HG02981 (cell line): ENCODE data around the gene METTL2A.
"Not testable (repeated sequence)": the region's sequence is repeated elsewhere in the genome, so short reads cannot be mapped to it uniquely, and the experiment has no call there.

Experiments used
- ATAC-seq: cut with Tn5 transposase; IDR thresholded peaks from one replicate; pipeline ENCODE4 v1.9.1; 2021; ENCODE audit warnings: mild to moderate bottlenecking, moderate library complexity; ENCODE audit not compliant: unreplicated experiment

The METTL2A gene

DNA sequence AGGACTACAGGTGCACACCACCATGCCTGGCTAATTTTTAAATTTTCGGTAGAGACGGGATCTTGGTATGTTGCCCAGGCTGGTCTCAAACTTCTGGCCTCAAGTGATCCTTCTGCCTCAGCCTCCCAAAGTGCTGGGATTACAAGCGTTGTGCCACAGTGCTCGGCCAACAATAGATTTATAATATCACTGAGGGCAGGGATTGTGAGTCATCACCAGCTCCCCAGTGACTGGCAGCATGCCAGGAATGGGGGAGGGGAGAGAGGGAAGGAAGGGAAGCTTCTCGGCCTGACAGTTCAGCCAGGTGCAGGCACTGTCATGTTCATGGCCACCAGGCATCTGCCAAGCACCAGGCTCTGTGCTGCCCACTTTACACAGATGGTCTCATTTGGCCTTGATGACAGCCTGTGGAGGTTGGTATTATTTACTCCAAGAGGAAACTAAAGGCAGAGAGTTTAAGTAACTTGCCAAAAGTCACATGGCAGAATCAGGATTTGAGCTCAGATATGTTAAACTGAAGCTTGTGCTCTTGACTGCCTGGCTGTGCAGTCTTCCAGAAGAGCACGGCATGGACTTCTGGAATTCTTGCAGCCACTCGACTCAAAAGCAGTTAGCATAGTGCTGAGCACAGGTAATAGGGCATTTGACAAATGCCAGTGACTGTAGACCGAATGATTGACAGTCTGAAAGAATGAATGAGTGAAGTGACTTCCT, 47.1 kb downstream of the METTL2A start:
- not testable (repeated sequence) for ATAC-seq

DNA sequence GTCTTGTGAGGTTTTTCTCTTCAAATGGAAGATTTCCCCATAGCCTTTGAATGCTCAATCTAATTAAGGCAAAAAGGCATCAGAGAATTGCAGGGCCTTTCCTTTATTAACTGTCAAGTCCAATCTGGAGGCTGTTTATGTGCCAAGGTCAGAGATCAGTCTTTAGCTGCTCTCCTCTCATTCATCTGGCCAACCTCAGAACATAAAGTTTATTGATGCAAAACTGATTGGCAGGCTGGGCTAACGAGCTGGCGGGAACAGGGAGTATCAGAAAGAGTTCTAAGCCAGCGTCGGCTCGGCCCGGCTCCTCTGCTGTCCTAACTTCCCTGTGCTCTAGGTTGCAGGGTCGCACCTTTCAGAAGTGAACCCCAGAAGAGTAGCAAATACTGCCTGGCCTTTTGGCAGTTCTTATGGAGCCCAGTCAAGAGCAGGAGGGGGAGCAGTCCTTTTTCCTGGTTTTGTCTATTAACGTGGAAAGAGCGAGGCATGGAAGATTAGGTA, 47.7 kb downstream of the METTL2A start:
- ATAC-seq: not testable (repeated sequence)

DNA sequence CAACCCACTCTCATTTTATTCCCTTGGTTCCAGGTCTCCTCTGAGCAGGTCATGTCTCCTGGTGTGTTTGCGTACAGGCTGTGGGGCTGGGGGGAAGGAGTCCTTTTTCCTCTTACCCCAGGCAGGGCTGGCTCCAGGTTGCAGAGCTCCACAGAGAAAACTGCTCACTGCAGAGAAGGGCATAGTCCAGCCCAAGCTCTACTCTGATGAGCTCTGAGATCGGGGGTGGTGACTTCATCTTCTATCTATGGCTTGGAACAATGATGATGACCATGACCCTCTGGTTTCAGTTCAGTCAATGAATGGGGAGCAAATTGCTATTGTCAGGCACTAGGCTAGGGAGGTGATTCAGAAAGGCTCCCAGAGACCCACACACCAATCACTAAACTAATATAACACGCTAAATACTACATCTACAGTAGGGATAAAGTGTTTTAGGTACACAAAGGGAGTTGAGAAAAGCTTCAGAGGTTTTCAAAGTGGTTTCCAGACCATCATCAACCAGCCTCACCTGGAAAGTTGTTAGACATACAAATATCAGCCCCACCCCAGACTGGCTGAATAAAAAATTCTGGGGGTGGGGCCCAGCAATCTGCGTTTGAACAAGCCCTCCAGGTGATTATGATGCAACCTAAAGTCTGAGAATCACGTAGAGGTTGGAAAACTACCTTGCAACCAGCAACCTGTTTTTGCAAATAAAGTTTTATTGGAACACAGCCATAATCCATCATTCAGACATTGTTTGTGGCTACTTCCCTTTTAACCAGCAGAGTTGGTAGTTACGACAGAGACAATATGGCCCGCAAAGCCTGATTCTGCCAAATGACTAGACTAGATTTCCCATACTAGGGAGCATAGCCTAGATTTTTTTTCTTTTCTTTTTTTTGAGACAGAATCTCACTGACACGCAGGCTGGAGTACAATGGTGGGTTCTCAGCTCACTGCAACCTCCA, 49.6 kb downstream of the METTL2A start:
- not testable (repeated sequence) for ATAC-seq

DNA sequence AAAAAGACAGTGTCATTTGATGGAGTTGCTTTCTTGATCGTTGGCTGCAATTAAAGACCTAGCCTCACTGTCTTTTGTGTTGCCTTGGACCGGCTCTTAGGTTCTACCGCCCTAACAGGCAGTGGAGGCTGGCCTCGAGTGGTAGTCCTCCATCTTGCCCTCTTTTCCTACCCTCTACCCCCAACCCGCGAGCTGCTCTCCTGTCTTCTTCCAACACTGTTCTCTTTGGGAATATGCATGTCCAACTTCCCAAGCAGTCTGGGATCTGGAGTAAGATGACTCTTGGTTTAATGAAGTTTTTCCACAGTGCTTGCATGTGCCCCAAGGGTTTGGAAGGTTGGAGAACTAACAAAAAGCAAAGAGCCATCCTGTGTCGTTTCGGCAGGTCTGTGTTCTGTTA, 53.4 kb downstream of the METTL2A start:
- ATAC-seq: not testable (repeated sequence)

DNA sequence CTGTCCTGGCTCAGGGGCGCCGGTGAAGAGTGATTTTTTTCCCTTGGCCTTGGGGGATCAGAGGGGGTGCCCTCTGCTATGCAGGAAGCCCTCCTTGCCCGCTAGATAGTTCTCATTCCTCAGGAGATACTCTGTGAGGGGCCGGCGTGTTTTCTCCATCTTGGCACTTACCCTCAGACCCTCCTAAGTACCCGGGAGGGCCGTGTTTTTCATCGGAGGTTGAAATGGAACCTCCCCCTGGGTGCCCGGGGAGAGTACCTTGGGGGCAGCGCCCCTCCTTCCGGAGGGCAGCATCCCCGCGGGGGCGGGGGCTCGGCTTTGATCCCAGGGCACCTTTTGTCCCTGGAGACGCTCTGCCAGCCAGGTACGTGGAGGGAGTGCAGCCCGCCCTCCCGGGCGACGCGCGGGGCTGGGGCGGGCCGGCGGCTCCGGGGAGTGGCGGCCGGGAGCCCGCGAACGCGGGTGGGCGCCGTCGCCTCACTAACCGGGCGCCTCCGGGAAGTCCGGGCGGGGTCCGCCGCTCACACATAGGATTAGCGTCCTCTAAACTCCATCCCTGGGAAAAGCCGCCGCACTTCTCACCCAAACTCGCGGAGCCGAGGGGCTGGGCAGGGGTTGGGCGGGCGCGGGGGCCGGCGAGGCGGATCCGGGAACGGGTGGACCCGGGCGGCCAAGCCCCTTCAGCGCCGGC, 54.2 kb downstream of the METTL2A start:
- ATAC-seq: peak; percentile 26

DNA sequence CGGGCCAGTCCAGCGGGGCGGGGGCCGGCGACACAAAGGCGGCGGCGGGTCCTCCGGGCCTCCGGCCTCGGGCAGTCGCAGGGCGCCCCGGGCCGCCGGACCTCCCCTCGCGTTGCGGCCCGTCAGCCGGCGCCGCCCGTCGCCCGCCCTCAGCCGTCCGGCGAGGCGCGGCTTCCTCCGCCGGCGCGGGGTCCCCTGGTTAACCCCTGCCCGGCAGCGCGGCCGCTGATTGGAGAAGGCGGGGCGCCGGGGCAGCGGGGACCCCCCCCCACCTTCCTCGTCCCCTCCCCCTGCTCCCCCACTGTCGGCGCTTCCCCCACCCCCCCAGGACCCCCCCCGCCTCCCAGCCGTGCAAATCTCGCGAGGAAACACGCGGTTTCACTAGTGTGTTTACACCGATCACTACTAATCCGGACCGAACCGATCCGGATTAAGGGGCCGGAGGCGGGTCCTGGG, 54.8 kb downstream of the METTL2A start, which contains the start of gene TLK2:
Gene TLK2 (plus strand): TSS at position 402 of the 456 bp plus-strand sequence. CDS start 2,301 bp downstream, outside the sequence.
- ATAC-seq: peak; percentile 74

DNA sequence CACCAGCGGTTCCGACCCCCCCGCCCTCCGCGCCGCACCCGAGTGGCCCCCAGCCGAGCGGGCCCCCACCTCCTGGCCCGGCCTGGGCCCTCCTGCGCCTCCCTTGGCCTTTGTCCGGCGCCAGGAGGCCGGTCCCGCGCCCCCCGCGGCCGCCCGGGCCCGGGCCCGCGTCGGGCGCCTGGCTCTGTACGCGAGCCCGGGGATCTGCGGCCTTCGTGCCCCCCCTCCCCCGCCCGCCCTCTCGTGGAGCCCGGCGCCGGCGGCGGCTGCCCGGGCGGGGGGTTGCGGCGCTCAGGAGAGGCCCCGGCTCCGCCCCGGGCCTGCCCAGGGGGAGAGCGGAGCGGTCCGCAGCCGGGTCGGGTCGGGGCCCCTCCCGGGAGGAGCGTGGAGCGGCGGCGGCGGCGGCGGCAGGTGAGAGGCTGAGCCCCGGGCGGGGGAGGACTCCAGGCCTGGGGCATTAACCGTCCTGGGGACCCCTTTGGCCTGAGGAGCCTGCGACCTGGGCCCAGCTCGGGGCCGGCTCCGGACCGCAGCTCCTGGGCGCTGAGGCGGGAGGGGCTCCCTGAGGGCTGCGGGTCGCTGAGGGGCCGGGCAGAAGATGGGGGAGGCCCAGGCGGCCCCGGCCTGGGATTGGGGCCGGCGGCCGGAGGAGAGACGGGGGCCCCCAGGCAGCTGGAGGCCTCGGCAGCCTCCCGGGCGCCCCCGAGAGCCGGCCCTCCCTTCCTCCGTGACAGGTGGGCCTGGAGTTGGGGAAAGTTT, 55.4 kb downstream of the METTL2A start:
- peak; percentile 30 for ATAC-seq

DNA sequence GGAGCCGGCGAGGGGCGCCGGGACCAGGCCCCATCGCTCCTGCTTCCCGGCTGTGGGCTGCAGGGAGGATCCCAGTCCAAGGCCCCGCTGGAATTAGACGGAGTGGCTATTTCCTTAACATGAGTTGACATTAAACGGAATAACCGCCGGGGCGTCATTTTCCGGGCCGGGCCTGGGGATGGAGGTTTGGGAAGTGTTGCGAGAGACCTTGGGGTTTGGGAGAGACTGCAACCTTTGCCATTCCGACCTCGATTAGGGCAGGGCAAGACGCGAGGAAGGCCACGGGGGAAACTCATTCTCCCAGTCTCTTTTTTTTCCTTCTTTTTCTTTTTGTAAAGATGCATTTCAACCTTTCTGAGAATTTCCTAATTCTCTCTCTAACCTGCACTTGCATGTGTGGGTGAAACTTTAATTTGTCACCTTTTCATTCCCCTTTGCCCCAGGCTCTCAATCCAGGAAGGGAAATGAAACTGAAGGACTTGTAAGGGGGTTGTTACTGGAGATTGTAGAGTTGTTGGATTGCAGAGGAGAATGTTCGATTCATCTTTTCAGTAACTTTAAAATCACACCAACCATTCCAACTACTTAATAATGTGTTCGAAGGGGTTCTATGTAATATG, 56.1 kb downstream of the METTL2A start:
- ATAC-seq: not testable (repeated sequence)

DNA sequence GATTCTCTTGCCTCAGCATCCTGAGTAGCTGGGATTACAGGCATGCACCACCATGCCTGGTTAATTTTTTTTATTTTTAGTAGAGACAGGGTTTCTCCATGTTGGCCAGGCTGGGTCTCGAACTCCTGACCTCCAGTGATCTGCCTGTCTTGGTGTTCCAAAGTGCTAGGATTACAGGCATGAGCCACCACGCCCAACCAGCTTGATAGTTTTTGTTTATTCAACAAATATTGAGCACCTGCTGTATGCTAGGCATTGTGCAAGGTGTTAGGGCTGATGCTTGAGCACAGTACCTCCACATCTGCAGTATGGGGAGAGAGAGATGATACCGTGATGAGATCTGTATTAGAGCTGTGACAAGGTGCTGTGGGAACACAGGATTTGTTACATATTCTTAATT, 58.9 kb downstream of the METTL2A start:
- ATAC-seq: not testable (repeated sequence)

DNA sequence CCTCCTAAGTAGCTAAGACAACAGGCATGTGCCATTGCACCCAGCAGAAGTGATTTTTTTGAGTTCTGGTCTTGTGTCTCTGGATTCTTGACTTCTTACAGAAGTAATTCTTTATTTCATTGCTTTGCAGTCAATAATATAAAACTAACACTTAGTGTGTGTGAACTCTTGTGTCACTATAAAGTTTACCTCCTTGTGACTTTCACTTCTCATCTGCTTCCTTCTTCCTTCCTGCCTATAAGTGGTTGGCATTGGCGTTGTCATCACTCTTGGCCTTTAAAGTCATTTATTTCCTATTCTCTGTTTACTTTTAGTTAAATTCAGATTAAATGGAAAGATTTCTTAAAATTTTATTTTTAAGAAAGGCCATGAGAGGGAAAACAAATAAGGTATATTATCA, 67.3 kb downstream of the METTL2A start:
- not testable (repeated sequence) for ATAC-seq

DNA sequence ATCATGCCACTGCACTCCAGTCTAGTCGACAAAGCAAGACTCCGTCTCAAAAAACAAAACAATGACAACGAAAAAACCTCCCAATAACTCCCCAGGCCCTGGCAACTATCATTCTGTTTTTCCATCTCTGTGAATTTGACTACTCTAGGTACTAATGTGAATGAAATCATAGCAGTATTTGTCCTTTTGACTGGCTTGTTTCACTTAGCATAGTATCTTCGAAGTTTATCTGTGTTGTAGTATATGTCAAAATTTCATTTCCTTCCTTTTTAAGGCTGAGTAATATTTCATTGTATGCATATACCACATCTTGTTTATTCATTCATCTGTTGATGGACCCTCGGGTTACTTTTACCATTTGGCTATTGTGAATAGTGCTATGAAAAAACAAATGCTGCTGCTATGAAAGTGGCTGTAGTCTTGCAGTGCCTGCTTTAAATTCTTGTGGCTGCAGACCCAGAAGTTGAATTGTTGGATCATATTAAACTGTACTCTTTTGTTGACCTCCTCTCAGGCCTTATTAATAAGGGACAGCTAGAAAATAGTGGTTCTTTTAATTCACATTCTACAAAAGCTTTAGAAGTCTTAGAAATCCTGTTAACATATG, 69.5 kb downstream of the METTL2A start:
- ATAC-seq: not testable (repeated sequence)

DNA sequence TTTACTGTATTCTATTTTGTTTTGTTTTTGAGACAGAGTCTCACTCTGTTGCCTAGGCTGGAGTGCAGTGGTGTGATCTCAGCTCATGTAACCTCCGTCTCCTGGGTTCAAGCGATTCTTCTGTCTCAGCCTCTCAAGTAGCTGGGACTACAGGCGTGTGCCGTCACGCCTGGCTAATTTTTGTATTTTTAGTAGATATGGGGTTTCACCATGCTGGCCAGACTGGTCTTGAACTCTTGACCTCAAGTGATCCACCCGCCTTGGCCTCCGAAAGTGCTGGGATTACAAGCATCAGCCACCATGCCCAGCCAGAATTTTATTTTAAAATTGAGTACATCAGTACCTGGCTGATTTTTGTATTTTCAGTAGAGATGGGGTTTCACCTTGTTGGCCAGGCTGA, 70.4 kb downstream of the METTL2A start:
- not testable (repeated sequence) for ATAC-seq

DNA sequence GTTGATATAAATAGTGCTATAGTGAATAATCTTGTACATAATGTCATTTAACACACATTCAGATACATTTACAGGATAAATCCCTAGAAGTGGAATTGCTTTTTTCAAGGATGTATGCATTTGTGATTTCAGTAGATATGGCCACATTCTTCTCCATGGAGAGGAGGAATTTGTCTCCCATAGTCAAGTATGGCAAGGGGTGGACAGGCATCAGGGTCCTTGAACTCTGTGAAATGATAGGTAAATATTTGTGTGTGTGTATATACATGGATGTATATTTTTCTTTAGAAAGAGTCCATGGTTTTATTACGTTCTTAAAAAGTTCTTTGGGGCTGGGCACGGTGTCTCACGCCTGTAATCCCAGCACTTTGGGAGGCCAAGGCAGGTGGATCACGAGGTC, 72.6 kb downstream of the METTL2A start:
- ATAC-seq: not testable (repeated sequence)

DNA sequence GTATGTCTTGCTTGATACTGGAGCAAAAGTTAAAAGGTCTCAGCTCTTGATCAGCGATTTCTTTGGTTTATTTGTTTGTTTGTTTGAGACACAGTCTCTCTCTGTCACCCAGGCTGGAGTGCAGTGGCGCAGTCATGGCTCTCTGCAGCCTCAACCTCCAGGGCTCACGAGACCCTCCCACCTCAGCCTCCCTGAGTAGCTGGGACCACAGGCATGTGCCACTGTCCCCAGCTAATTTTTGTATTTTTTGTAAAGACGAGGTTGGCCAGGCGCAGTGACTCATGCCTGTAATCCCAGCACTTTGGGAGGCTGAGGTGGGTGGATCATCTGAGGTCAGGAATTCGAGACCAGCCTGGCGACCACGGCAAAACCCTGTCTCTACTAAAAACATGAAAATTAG, 75.1 kb downstream of the METTL2A start:
- not testable (repeated sequence) for ATAC-seq
